HepG2 (cell line): Measurements from ENCODE around the gene NTMT1. TPM values are rescaled to one million over a fixed set of nuclear protein-coding genes. Genes with fewer than 3 reads are reported as not detected.
A peak's percentile ranks its signal among the peaks of the same experiment; 100 is the strongest.

Source experiments
- CAMTA2 ChIP-seq: sonication (generic); formaldehyde crosslinking; IDR thresholded peaks from 2 replicates; pipeline ENCODE4 v1.4.0; 2020; ENCODE audit warnings: mild to moderate bottlenecking, missing genetic modification reagents, borderline replicate concordance
- CENPT ChIP-seq: sonication (generic); formaldehyde crosslinking; IDR thresholded peaks from 2 replicates; pipeline ENCODE4 v1.8.0; 2022; ENCODE audit warnings: low read depth, mild to moderate bottlenecking, moderate library complexity, missing genetic modification reagents
- FOXO1 ChIP-seq: sonication (generic); formaldehyde crosslinking; IDR thresholded peaks from 2 replicates; pipeline ENCODE4 v1.4.0; 2020; ENCODE audit warnings: missing genetic modification reagents
- KLF11 ChIP-seq: IDR thresholded peaks from 2 replicates; pipeline ENCODE4 v1.6.1; 2016; ENCODE audit warnings: missing compliant biosample characterization
- ZHX2 ChIP-seq, 2 experiments: sonication (generic) in 1 of 2; formaldehyde crosslinking in 1 of 2; IDR thresholded peaks; 2 replicates each; pipeline versions ENCODE4 v1.6.1 to v1.9.0; 2014 to 2022; ENCODE audit warnings: antibody characterized with exemption in 1 of 2, borderline replicate concordance in 1 of 2, inconsistent platforms in 1 of 2, low read depth in 1 of 2, missing genetic modification reagents in 1 of 2
- ZNF720 ChIP-seq: sonication (generic); formaldehyde crosslinking; IDR thresholded peaks from 2 replicates; pipeline ENCODE4 v1.4.0; 2020; ENCODE audit warnings: missing genetic modification reagents
- polyA plus RNA-seq, 8 experiments: library from polyadenylated mRNA; depleted of rRNA in 3 of 8; stranded (reverse) in 7 of 8; unstranded in 1 of 8; fragments of >200 nt; fragmentation: Illumina TruSeq in 4 of 8; extraction: Trizol in 4 of 8; gene quantifications; 2 replicates each; pipeline versions ENCODE4 v1.2.1 to v1.2.3, GENCODE V29; 2011 to 2016; ENCODE audit warnings: low read depth in 4 of 8, missing spikeins in 1 of 8, mixed read lengths in 1 of 8; ENCODE audit not compliant: insufficient read depth in 1 of 8
- total RNA-seq, 5 experiments: library from RNA; depleted of rRNA; stranded (reverse); fragments of >200 nt; fragmentation: Illumina TruSeq; extraction: Trizol; gene quantifications; 2 replicates each; pipeline ENCODE4 v1.2.3, GENCODE V29; 2016; ENCODE audit warnings: low read depth in 1 of 5
- TF ChIP-seq, protein P1 (sequence below): sonication (generic); formaldehyde crosslinking; IDR thresholded peaks from 2 replicates; pipeline ENCODE4 v1.4.0; 2020; ENCODE audit warnings: mild to moderate bottlenecking, missing genetic modification reagents, borderline replicate concordance
- TF ChIP-seq, protein P2 (sequence below): sonication (generic); formaldehyde crosslinking; IDR thresholded peaks from 2 replicates; pipeline ENCODE4 v1.4.0; 2020; ENCODE audit warnings: mild to moderate bottlenecking, missing genetic modification reagents

Gene NTMT1
- total and polyA plus RNA-seq, 2 of the 13 experiments (the other 11 are each of a cell fraction or from before 2014, with no cell fraction given): 49.1 to 53.8 TPM

GRCh38 chr9:129597355-129598088 is 28.4 kb upstream of the NTMT1 start (continued):
- TF ChIP-seq ZHX2 (IDR thresholded peaks at IDR 0.05; ENCODE audit: low read depth) (peak; percentile 25; the same call in 1 of the 2 replicates), ZHX2 (CRISPR knock-in tag; IDR thresholded peaks at IDR 0.05; ENCODE audit: borderline replicate concordance) (peak; percentile 62; the same call in 1 of the 2 replicates), CAMTA2 (CRISPR knock-in tag) (no peak; the same call in none of the 2 replicates), KLF11 (no peak), CENPT (no peak), FOXO1 (peak; percentile 72), ZNF720 (CRISPR knock-in tag) (no peak)
- TF ChIP-seq, protein P1, sequence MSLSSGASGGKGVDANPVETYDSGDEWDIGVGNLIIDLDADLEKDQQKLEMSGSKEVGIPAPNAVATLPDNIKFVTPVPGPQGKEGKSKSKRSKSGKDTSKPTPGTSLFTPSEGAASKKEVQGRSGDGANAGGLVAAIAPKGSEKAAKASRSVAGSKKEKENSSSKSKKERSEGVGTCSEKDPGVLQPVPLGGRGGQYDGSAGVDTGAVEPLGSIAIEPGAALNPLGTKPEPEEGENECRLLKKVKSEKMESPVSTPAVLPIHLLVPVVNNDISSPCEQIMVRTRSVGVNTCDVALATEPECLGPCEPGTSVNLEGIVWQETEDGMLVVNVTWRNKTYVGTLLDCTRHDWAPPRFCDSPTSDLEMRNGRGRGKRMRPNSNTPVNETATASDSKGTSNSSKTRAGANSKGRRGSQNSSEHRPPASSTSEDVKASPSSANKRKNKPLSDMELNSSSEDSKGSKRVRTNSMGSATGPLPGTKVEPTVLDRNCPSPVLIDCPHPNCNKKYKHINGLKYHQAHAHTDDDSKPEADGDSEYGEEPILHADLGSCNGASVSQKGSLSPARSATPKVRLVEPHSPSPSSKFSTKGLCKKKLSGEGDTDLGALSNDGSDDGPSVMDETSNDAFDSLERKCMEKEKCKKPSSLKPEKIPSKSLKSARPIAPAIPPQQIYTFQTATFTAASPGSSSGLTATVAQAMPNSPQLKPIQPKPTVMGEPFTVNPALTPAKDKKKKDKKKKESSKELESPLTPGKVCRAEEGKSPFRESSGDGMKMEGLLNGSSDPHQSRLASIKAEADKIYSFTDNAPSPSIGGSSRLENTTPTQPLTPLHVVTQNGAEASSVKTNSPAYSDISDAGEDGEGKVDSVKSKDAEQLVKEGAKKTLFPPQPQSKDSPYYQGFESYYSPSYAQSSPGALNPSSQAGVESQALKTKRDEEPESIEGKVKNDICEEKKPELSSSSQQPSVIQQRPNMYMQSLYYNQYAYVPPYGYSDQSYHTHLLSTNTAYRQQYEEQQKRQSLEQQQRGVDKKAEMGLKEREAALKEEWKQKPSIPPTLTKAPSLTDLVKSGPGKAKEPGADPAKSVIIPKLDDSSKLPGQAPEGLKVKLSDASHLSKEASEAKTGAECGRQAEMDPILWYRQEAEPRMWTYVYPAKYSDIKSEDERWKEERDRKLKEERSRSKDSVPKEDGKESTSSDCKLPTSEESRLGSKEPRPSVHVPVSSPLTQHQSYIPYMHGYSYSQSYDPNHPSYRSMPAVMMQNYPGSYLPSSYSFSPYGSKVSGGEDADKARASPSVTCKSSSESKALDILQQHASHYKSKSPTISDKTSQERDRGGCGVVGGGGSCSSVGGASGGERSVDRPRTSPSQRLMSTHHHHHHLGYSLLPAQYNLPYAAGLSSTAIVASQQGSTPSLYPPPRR (CRISPR knock-in tag): peak; percentile 85; the same call in 1 of the 2 replicates
- TF ChIP-seq, protein P2, sequence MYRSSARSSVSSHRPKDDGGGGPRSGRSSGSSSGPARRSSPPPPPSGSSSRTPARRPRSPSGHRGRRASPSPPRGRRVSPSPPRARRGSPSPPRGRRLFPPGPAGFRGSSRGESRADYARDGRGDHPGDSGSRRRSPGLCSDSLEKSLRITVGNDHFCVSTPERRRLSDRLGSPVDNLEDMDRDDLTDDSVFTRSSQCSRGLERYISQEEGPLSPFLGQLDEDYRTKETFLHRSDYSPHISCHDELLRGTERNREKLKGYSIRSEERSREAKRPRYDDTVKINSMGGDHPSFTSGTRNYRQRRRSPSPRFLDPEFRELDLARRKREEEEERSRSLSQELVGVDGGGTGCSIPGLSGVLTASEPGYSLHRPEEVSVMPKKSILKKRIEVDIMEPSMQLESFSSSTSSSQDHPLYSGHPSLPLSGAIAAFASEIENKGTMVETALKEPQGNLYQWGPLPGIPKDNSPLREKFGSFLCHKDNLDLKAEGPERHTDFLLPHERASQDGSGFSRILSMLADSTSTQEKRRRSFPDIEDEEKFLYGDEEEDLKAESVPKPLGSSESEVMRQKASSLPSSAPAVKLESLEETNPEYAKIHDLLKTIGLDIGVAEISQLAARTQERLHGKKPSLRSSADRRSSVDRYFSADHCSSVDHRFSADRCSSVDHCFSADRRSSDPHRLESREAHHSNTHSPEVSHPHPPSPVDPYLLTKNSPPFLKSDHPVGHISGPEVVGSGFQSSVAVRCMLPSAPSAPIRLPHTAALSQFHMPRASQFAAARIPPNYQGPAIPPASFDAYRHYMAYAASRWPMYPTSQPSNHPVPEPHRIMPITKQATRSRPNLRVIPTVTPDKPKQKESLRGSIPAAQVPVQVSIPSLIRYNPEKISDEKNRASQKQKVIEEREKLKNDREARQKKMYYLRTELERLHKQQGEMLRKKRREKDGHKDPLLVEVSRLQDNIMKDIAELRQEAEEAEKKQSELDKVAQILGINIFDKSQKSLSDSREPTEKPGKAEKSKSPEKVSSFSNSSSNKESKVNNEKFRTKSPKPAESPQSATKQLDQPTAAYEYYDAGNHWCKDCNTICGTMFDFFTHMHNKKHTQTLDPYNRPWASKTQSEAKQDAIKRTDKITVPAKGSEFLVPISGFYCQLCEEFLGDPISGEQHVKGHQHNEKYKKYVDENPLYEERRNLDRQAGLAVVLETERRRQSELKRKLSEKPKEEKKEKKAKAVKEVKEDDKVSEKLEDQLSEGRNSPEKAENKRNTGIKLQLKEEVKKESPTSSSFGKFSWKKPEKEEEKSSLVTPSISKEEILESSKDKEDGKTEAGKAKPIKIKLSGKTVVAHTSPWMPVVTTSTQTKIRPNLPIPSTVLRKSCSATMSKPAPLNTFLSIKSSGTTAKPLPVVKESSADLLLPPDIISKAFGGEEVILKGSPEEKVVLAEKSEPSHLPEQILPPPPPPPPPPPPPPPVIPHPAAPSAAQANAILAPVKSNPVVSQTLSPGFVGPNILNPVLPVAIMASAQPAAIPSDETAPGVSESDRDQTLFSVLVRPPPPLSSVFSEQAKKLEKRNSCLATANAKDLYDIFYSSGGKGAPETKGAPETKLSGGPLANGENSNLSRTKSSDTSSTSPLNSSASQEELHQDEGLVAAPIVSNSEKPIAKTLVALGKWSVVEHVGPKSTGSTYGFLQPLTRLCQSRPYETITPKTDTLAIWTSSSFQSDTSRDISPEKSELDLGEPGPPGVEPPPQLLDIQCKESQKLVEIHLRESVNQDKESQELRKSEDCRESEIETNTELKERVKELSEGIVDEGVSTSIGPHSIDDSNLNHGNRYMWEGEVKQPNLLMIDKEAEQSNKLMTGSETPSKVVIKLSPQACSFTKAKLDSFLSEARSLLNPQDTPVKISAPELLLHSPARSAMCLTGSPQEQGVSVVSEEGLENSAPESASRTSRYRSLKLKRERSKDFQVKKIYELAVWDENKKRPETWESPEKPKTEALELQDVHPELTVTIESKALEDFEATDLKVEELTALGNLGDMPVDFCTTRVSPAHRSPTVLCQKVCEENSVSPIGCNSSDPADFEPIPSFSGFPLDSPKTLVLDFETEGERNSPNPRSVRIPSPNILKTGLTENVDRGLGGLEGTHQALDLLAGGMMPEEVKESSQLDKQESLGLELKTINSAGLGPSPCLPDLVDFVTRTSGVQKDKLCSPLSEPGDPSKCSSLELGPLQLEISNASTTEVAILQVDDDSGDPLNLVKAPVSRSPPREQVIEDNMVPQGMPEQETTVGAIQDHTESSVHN (CRISPR knock-in tag): peak; percentile 53; the same call in 1 of the 2 replicates
